Esophagus muscularis mucosa (tissue), 4 donors: ENCODE results near the gene CCNG1. TPM values are rescaled to one million over a fixed set of nuclear protein-coding genes. Genes with fewer than 3 reads are reported as not detected.

Source experiments
- DNase-seq: peaks from one replicate; pipeline ENCODE4 v3.0.0-alpha.2; 2017; ENCODE audit errors: extremely low spot score
- H3K27ac ChIP-seq, 4 donors: fragments of 200-600 bp; sonication (generic); replicated peaks in 1 of 4; 1 replicate in 3 of 4; 2 replicates in 1 of 4; pipeline ENCODE4 v1.5.1; 2016 to 2019; ENCODE audit warnings: mild to moderate bottlenecking in 1 of 4
- H3K27me3 ChIP-seq, 4 donors: fragments of 200-600 bp; sonication (generic); one replicate each; pipeline versions ENCODE4 v1.5.1 to v1.6.0; 2016 to 2019
- H3K36me3 ChIP-seq, 4 donors: fragments of 200-600 bp; sonication (generic); one replicate each; pipeline ENCODE4 v1.5.1; 2016 to 2019
- H3K4me1 ChIP-seq, 4 donors: fragments of 200-600 bp; sonication (generic); one replicate each; pipeline ENCODE4 v1.5.1; 2016 to 2019
- H3K4me3 ChIP-seq, 4 donors: fragments of 200-600 bp; sonication (generic); 1 replicate in 2 of 4; 2 replicates in 2 of 4; pipeline ENCODE4 v1.5.1; 2016 to 2019; ENCODE audit warnings: mild to moderate bottlenecking in 4 of 4, moderate library complexity in 1 of 4
- H3K9me3 ChIP-seq, 4 donors: fragments of 200-600 bp; sonication (generic); 1 replicate in 3 of 4; 2 replicates in 1 of 4; pipeline ENCODE4 v1.5.1; 2016 to 2019
- EP300 ChIP-seq: sonication (generic); formaldehyde crosslinking; IDR thresholded peaks from one replicate; pipeline ENCODE4 v1.6.1; 2017; ENCODE audit warnings: antibody characterized with exemption
- POLR2A ChIP-seq: fragments of 450-650 bp; IDR thresholded peaks from one replicate; pipeline ENCODE4 v1.6.1; 2017; ENCODE audit warnings: antibody characterized with exemption, moderate library complexity, mild to moderate bottlenecking, low read depth
- POLR2AphosphoS5 ChIP-seq, 2 donors: sonication (generic); formaldehyde crosslinking; IDR thresholded peaks; one replicate each; pipeline ENCODE4 v1.6.1; 2017; ENCODE audit warnings: antibody characterized with exemption in 2 of 2
- WGBS: methylation state at CpG from one replicate; pipeline ENCODE4 v1.1.5; 2018; 5-methylcytosine and 5-hydroxymethylcytosine counted together
- intact Hi-C: fragments of 100-400 bp; cut with DNase I; formaldehyde crosslinking; loops from one replicate; pipeline ENCODE4 v1.15.1; 2023
- total RNA-seq, 4 donors: library from RNA; depleted of rRNA; stranded (reverse); fragments of >200 nt; gene quantifications; one replicate each; pipeline versions ENCODE4 v1.1.0 to v1.2.1, GENCODE V29; 2016
- TF ChIP-seq, protein P1 (sequence below), 3 experiments: fragments of 200-600 bp in 2 of 3; fragments of 450-650 bp in 1 of 3; sonication (generic) in 2 of 3; IDR thresholded peaks; one replicate each; pipeline ENCODE4 v1.5.1; 2017 to 2019; ENCODE audit warnings: antibody characterized with exemption in 3 of 3, mild to moderate bottlenecking in 2 of 3, moderate library complexity in 1 of 3

Gene CCNG1
- total RNA-seq, 4 donors from 2014 or later = 99.1 to 179 (median 138) TPM

DNA sequence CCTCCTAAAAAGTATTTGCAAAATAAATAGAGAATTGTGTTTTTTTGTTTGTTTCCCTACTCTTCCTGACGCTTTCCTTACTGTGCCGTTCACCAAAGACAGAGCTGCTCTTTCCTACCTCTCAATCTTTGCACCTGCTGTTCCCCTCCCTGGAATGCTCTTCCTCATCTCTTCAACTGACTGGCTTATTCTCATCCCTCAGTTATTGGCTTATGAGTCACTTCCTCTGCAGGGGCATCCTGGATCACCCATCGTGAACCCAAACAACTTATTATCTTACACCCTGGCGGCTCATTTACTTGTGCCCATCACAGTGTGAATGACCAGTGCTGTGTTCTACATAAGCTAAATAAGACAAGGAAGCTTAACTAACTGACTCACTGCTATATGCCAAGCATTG lies 36.1 kb upstream of the CCNG1 start:
- Histone ChIP-seq H3K4me3 (no peak overlapping the region), H3K4me1 (no peaks in the 10 kb centered on the region), H3K27ac (no peak overlapping the region), H3K36me3 (no peaks in the 10 kb centered on the region), H3K27me3 (peaks cover 0 to 3% (median 0%) of the 10 kb centered on the region in 4 donors), H3K9me3 (no peaks in the 10 kb centered on the region)
- no peak for TF ChIP-seq EP300
- no peak for TF ChIP-seq POLR2A
- TF ChIP-seq, protein P1, sequence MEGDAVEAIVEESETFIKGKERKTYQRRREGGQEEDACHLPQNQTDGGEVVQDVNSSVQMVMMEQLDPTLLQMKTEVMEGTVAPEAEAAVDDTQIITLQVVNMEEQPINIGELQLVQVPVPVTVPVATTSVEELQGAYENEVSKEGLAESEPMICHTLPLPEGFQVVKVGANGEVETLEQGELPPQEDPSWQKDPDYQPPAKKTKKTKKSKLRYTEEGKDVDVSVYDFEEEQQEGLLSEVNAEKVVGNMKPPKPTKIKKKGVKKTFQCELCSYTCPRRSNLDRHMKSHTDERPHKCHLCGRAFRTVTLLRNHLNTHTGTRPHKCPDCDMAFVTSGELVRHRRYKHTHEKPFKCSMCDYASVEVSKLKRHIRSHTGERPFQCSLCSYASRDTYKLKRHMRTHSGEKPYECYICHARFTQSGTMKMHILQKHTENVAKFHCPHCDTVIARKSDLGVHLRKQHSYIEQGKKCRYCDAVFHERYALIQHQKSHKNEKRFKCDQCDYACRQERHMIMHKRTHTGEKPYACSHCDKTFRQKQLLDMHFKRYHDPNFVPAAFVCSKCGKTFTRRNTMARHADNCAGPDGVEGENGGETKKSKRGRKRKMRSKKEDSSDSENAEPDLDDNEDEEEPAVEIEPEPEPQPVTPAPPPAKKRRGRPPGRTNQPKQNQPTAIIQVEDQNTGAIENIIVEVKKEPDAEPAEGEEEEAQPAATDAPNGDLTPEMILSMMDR (IDR thresholded peaks at IDR 0.05) = no peak
- no peak for TF ChIP-seq POLR2AphosphoS5 (IDR thresholded peaks at IDR 0.05)
- DNase-seq = no peak
- intact Hi-C loops = no loop called here
- 77% methylated on average over 4 of the region's 4 CpGs for WGBS

DNA sequence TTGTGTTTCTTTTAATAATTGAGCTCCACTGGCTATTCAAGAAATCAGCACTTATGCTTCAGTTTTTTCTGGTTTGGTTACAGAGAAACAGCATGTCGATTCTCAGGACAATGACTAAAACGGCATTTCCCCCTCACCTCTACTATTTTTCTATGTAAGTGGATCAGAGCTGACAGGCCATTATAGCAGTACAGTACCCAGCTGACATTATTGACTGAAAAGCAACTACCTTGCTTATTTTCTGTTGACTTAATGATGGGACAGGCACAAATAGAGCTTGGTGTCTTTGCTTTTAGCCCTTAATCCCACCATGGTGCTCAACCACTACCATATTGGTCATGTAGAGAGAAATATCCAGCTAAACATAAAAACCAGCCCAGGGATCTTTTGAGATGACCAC lies 35.4 kb upstream of the CCNG1 start:
- TF ChIP-seq POLR2A (no peak), EP300 (no peak), POLR2AphosphoS5 (IDR thresholded peaks at IDR 0.05) (no peak)
- TF ChIP-seq, protein P1 (IDR thresholded peaks at IDR 0.05) = no peak
- peaks cover 0 to 3% (median 0%) of the 10 kb centered on the region in 4 donors for H3K27me3 ChIP-seq
- no peaks in the 10 kb centered on the region for H3K9me3 ChIP-seq
- intact Hi-C loops = no loop called here
- H3K27ac ChIP-seq = no peak overlapping the region
- 84% methylated on average over 2 of the region's 2 CpGs for WGBS
- no peaks in the 10 kb centered on the region for H3K36me3 ChIP-seq
- DNase-seq = no peak
- H3K4me1 ChIP-seq = no peaks in the 10 kb centered on the region
- no peak overlapping the region for H3K4me3 ChIP-seq

DNA sequence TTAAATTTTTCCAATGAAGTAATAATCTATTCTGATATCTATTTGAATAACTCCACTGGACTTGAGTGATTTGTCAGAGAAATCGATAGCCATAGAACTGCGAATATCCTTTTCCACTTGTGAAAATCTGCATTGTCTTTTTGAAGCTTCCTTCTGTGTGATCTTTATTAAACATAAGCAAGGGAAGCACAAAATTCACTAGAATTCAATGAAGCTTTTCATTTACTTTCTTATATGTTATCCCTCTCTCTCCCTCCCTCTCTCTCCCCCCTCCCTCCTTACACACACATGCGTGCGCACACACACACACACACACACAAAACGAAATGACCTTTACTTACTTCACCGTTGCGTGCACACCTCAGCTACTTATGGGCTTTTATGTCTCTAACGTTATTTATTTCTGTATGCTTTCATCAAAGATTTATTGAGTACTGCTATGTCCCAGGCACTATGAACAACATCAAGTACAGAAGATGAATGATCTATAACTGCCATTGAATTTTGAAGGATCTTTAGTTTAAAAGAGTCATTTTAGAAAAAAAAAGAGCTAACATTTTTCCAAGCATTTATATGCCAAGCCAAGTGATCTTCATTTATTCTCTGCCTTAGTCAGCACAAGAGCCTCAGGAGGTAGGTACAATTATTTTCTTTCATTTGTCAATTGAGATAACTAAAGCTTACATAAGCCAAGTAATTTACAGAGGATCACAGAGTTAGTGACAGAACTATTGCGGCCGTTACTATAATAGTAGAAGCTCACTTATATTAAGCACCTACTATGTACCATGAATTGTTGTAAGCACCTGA lies 32.8 kb upstream of the CCNG1 start:
- TF ChIP-seq POLR2AphosphoS5 (IDR thresholded peaks at IDR 0.05) = no peak
- no peak for TF ChIP-seq POLR2A
- TF ChIP-seq EP300 = no peak
- TF ChIP-seq, protein P1 (IDR thresholded peaks at IDR 0.05) = no peak
- Histone ChIP-seq H3K27ac (no peak overlapping the region), H3K36me3 (no peaks in the 10 kb centered on the region), H3K4me3 (no peak overlapping the region), H3K27me3 (peaks cover 0 to 3% (median 0%) of the 10 kb centered on the region in 4 donors), H3K4me1 (peaks cover 0 to 12% (median 6%) of the 10 kb centered on the region in 4 donors), H3K9me3 (no peaks in the 10 kb centered on the region)
- WGBS = 83% methylated on average over 10 of the region's 10 CpGs
- intact Hi-C loops = loop anchor here (5.0 kb wide), 1 partner anchor 1857 kb away; the partner anchor contains the start of gene GABRB2
- DNase-seq = no peak

DNA sequence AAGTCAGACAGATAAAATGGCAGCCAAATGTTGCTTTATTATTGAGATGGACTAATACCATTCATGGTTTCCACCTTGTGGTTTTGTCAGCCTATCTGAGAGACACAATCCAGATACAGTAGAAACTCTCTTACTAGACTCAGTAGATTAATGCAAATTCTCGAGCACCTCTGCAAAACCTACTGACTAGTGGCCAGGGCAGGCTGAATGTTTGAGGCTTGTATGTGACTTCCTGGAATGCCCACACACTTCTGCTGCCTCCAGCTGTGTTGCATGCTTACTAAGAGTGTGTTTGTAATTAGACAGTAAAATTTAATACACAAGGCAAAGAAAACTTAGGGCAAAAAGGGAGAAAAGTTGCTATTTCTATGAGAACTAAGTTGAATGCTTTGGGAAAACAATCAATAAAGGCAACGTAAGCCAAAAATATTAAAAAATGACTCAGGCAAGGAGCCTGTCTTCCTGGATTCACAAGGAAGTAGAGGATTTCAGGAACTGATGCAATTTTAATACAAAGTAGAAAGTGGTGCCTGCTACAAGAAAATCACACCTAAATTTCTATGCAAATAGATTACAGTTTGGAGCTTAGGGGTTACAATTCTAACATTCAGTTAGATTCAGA lies 30.2 kb upstream of the CCNG1 start:
- 42% methylated on average over 2 of the region's 2 CpGs for WGBS
- TF ChIP-seq POLR2AphosphoS5 (IDR thresholded peaks at IDR 0.05) = no peak
- TF ChIP-seq POLR2A = no peak
- TF ChIP-seq, protein P1 (IDR thresholded peaks at IDR 0.05) = no peak
- TF ChIP-seq EP300 = no peak
- intact Hi-C loops = loop anchor here (5.0 kb wide), 1 partner anchor 1860 kb away; the partner anchor contains the start of gene GABRB2
- DNase-seq = no peak
- Histone ChIP-seq H3K36me3 (no peaks in the 10 kb centered on the region), H3K9me3 (no peaks in the 10 kb centered on the region), H3K4me3 (no peak overlapping the region), H3K27me3 (no peaks in the 10 kb centered on the region), H3K4me1 (peaks cover 0 to 12% (median 6%) of the 10 kb centered on the region in 4 donors), H3K27ac (no peak overlapping the region)
